ENCODE data around the gene UBE2M. TPM values are rescaled to one million over a fixed set of nuclear protein-coding genes. Genes with fewer than 3 reads are reported as not detected.

UBE2M gene
- total RNA-seq, 1 donor from 2014 or later = 78.3 TPM

DNA sequence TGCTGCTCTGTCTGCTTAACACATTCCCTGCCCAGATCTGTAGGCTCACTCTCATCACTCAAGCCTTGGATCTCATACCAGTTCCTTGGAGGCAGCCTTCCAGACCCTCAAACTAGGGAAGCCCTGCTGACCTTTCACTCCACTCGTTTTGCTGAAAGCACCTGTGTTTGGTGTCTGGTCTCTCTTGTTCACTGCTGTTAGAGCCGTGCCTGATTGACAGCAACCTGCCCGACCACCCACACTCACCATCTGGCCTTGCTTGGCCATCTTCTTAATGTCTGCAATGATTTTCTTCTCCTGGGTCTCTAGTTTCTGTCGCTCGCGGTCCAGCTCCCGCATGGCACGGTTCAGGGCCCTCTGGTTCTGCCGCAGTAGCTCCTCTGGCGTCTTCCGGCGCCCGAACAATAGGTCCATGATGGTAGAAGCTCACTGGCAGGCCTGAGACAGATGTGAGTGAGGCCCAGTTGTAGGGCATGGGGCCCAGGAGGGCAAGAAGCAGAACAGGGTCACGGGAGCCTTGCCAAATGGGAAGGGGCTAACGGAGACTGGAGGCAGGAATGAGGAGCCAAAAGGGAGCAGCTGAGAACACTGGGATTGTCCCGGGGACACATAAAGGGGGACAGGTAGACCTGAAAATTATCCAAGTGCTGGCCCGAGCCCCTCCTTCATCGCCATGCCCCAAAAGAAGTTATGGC, 4.5 kb downstream of the UBE2M start:
- Mint-ChIP-seq H3K9me3 (ENCODE audit: unreplicated experiment) (no peaks in the 10 kb centered on the region), H3K27ac (ENCODE audit: unreplicated experiment) (peak overlapping the region; percentile 98), H3K4me1 (ENCODE audit: unreplicated experiment) (peaks cover 38% of the 10 kb centered on the region), H3K36me3 (ENCODE audit: unreplicated experiment) (peaks cover 33% of the 10 kb centered on the region), H3K4me3 (ENCODE audit: unreplicated experiment) (peak overlapping the region; percentile 92), H3K27me3 (ENCODE audit: unreplicated experiment) (no peaks in the 10 kb centered on the region)
- no peak for DNase-seq (ENCODE audit: extremely low spot score, unreplicated experiment)
- TF ChIP-seq, protein P1, sequence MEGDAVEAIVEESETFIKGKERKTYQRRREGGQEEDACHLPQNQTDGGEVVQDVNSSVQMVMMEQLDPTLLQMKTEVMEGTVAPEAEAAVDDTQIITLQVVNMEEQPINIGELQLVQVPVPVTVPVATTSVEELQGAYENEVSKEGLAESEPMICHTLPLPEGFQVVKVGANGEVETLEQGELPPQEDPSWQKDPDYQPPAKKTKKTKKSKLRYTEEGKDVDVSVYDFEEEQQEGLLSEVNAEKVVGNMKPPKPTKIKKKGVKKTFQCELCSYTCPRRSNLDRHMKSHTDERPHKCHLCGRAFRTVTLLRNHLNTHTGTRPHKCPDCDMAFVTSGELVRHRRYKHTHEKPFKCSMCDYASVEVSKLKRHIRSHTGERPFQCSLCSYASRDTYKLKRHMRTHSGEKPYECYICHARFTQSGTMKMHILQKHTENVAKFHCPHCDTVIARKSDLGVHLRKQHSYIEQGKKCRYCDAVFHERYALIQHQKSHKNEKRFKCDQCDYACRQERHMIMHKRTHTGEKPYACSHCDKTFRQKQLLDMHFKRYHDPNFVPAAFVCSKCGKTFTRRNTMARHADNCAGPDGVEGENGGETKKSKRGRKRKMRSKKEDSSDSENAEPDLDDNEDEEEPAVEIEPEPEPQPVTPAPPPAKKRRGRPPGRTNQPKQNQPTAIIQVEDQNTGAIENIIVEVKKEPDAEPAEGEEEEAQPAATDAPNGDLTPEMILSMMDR (IDR thresholded peaks at IDR 0.05) = no peak

DNA sequence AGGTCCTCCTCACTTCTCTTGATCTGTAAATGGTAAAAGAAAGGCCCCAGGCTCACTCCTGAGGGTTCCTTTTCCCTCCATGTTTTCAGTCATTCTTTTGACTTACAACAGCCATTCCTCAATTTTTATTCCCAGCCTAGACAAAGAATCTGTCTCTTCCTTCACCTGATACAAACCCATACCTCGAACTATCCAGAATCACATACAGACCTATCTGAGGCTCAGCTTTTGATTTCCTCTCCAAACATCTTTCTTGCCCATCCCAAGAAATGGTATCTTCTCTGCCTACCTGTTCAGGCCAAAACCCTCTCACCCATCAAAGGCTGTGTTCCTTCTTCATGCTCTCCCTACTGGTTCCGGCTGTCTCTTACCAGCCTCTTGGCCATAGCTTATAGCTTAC, 5.8 kb downstream of the UBE2M start:
- Mint-ChIP-seq H3K27me3 (ENCODE audit: unreplicated experiment) (no peaks in the 10 kb centered on the region), H3K36me3 (ENCODE audit: unreplicated experiment) (peaks cover 39% of the 10 kb centered on the region), H3K4me1 (ENCODE audit: unreplicated experiment) (peaks cover 36% of the 10 kb centered on the region), H3K4me3 (ENCODE audit: unreplicated experiment) (no peak overlapping the region), H3K27ac (ENCODE audit: unreplicated experiment) (peak overlapping the region; percentile 11), H3K9me3 (ENCODE audit: unreplicated experiment) (no peaks in the 10 kb centered on the region)
- no peak for DNase-seq (ENCODE audit: extremely low spot score, unreplicated experiment)
- TF ChIP-seq, protein P1 (IDR thresholded peaks at IDR 0.05) = no peak

DNA sequence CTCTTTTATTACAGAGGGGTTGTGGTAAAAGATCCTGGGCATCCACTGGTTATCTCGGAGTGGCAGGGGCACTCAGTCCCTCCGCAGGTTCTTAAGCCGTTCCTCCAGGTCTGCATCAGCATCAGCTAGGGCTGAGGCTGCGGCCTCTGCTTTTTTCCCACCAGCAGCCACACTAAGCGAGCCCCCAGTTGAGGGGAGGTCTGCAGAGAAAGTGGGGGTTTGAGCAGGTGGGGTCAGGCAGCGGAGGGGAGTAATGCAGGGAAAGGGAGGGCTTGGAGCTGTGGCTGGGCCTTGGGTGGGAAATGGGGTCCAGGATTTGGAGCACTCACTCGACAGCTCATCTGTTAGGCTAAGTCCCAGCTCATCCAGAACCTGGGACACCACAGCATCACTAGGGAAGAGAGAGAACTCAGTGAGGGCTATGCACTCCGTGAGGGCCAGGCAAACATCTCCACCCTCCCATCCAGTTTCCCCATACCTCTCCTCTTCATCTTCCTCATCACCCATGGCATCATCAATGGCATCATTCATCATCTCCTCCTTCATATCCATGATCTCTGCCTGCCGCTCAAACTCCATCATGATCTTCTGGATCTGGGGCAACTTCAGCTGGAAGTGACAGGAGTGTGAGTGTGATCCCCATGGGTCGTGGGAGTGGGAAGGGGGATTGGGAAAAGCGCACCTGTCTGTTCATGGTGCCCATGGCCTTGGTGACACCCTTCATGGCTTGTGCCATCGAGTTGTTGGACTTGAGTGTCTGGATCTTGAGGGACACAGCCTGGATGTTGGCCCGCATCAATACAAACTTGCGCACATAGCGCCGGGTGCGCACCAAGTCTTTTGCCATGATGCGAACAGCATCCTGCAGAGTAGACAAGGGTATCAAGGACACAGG, 6.6 kb downstream of the UBE2M start:
- TF ChIP-seq, protein P1 (IDR thresholded peaks at IDR 0.05) = no peak
- Mint-ChIP-seq H3K27me3 (ENCODE audit: unreplicated experiment) (no peaks in the 10 kb centered on the region), H3K27ac (ENCODE audit: unreplicated experiment) (no peak overlapping the region), H3K4me1 (ENCODE audit: unreplicated experiment) (peaks cover 31% of the 10 kb centered on the region), H3K4me3 (ENCODE audit: unreplicated experiment) (no peak overlapping the region), H3K36me3 (ENCODE audit: unreplicated experiment) (peaks cover 39% of the 10 kb centered on the region), H3K9me3 (ENCODE audit: unreplicated experiment) (no peaks in the 10 kb centered on the region)
- DNase-seq (ENCODE audit: extremely low spot score, unreplicated experiment) = no peak

DNA sequence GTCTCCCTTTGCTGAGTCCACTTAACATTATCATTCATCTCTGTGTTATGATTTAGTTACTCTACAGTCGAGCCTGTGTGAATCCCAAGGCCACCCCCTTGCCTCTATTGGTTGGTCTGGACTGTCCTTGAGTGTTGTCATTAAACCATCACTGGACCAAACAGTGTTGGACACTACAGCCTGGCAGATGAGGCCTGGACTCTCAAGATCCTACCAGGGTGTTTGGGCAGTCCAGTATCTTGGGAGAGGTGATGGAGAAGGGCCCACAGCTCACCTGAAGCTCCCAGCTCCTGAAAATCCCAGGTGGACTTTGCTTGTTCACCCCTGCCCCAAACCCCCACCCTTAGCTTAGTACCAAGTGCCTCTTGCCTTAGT, 7.3 kb downstream of the UBE2M start:
- no peak overlapping the region for H3K4me3 Mint-ChIP-seq (ENCODE audit: unreplicated experiment)
- DNase-seq (ENCODE audit: extremely low spot score, unreplicated experiment) = no peak
- H3K36me3 Mint-ChIP-seq (ENCODE audit: unreplicated experiment) = peaks cover 39% of the 10 kb centered on the region
- H3K27me3 Mint-ChIP-seq (ENCODE audit: unreplicated experiment) = no peaks in the 10 kb centered on the region
- no peaks in the 10 kb centered on the region for H3K9me3 Mint-ChIP-seq (ENCODE audit: unreplicated experiment)
- TF ChIP-seq, protein P1 (IDR thresholded peaks at IDR 0.05) = no peak
- no peak overlapping the region for H3K27ac Mint-ChIP-seq (ENCODE audit: unreplicated experiment)
- H3K4me1 Mint-ChIP-seq (ENCODE audit: unreplicated experiment) = peaks cover 31% of the 10 kb centered on the region

All from osteocyte (in vitro differentiated cells).